Parathyroid adenoma (tissue), 2 donors: ENCODE data around the gene TDRKH.

Experiments
- H2AFZ ChIP-seq: fragments of 300-600 bp; sonication (generic); one replicate; pipeline ENCODE4 v1.7.0; 2017; ENCODE audit warnings: antibody characterized with exemption, mild to moderate bottlenecking
- H3K27ac ChIP-seq: fragments of 300-600 bp; sonication (generic); one replicate; pipeline ENCODE4 v1.7.0; 2017
- H3K27me3 ChIP-seq: fragments of 300-600 bp; sonication (generic); one replicate; pipeline ENCODE4 v1.7.0; 2017; ENCODE audit warnings: low read length; ENCODE audit not compliant: control insufficient read depth, insufficient read depth
- H3K36me3 ChIP-seq: fragments of 300-600 bp; sonication (generic); one replicate; pipeline ENCODE4 v1.7.0; 2017; ENCODE audit warnings: low read length; ENCODE audit not compliant: control insufficient read depth, insufficient read depth
- H3K4me1 ChIP-seq: fragments of 300-600 bp; sonication (generic); one replicate; pipeline ENCODE4 v1.7.0; 2017; ENCODE audit warnings: control low read depth
- H3K4me2 ChIP-seq: fragments of 300-600 bp; sonication (generic); one replicate; pipeline ENCODE4 v1.7.0; 2017; ENCODE audit warnings: low read length
- H3K4me3 ChIP-seq: fragments of 300-600 bp; sonication (generic); one replicate; pipeline ENCODE4 v1.7.0; 2017; ENCODE audit warnings: low read depth, low read length
- H3K79me2 ChIP-seq: fragments of 300-600 bp; sonication (generic); one replicate; pipeline ENCODE4 v1.7.0; 2017; ENCODE audit warnings: control low read depth
- H3K9ac ChIP-seq: fragments of 300-600 bp; sonication (generic); one replicate; pipeline ENCODE4 v1.7.0; 2017; ENCODE audit warnings: mild to moderate bottlenecking
- H3K9me3 ChIP-seq: fragments of 300-600 bp; sonication (generic); one replicate; pipeline ENCODE4 v1.7.0; 2017; ENCODE audit warnings: low read length; ENCODE audit not compliant: control insufficient read depth
- CTCF ChIP-seq: fragments of 300-600 bp; sonication (generic); IDR thresholded peaks from one replicate; pipeline ENCODE4 v1.7.0; 2017; ENCODE audit warnings: antibody characterized with exemption, mild to moderate bottlenecking
- donor health status: primary hyperparathyroidism.

TDRKH gene

DNA sequence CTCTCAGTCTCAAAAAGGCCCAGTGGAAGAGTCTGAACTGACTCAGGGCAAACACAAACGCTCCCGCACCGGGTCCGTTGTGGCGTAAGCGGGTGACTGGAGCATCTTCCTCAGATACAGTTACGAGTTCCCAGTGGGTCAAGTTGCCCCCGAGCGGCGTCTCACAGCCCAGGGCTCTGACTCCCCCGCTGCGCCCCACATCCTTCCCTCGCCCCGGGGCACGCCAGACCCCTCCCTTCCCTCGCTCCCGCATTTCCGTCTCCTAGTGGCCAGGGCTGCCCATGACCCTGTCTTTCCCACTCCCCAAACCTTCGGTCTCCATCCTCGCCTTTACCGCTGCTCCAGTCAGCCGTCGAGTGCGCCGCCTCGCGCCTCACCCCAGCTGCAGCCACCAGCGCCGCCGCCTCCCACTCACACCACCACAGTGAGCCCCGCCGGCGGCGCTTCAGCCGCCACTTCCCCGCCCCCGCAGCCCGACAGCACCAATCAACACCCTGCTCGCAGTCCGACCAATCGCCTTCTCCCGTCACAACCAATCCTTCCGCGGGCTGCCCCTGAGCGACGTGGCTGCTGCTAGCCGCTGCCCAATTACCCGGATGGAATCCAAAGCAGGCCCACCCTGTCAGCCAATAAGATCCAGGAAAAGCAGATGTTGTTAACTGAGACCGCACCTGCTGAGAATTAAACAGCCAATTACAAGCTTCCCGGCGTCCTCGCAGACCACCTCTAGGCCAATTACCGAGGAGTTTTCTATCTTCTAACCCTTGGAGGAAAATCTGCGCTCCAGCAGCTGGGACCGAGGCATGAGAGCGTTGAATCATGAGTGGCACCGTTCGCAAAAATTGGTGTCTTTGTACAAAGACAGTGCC lies at the start of gene TDRKH:
Gene TDRKH, minus strand, starts transcription at position 430 of the 869 bp plus-strand sequence. CDS start 7,478 bp downstream, outside the sequence.
- Histone ChIP-seq H3K4me2 (peak within 1 kb of the TSS; percentile 78), H3K4me3 (peak within 1 kb of the TSS; percentile 85), H3K79me2 (no peaks in the 10 kb centered on the region), H3K9me3 (no peaks in the 10 kb centered on the region), H3K36me3 (no peaks in the 10 kb centered on the region), H2AFZ (peak within 1 kb of the TSS; percentile 59), H3K27me3 (no peaks in the 10 kb centered on the region), H3K27ac (peak within 1 kb of the TSS; percentile 82), H3K9ac (no peak within 1 kb of the TSS), H3K4me1 (peaks cover 2% of the 10 kb centered on the region)
- peak; percentile 27 for TF ChIP-seq CTCF

- no peak for TF ChIP-seq CTCF
- H3K27ac ChIP-seq = no peak within 1 kb of the TSS
- H3K9me3 ChIP-seq = no peaks in the 10 kb centered on the region
- H3K4me3 ChIP-seq = peak within 1 kb of the TSS; percentile 56
- peaks cover 7% of the 10 kb centered on the region for H3K4me1 ChIP-seq
- H3K79me2 ChIP-seq = no peaks in the 10 kb centered on the region
- no peaks in the 10 kb centered on the region for H3K27me3 ChIP-seq
- no peaks in the 10 kb centered on the region for H3K36me3 ChIP-seq
- no peak within 1 kb of the TSS for H3K9ac ChIP-seq
- H2AFZ ChIP-seq = no peak within 1 kb of the TSS
- peak within 1 kb of the TSS; percentile 82 for H3K4me2 ChIP-seq
Measured at GRCh38 chr1:151839457-151840403, 49.4 kb upstream of the TDRKH start, which contains the start of gene C2CD4D. Gene C2CD4D, minus strand, starts transcription at chr1:151839820. Its CDS starts 831 bp downstream, at chr1:151838989.

GRCh38 chr1:151839082-151839412 lies 48.7 kb upstream of the TDRKH start:
- H3K4me2 ChIP-seq = peak overlapping the region; percentile 82
- H3K4me1 ChIP-seq = peaks cover 7% of the 10 kb centered on the region
- H3K9ac ChIP-seq = no peak overlapping the region
- H2AFZ ChIP-seq = no peak overlapping the region
- H3K27me3 ChIP-seq = no peaks in the 10 kb centered on the region
- no peaks in the 10 kb centered on the region for H3K79me2 ChIP-seq
- no peaks in the 10 kb centered on the region for H3K36me3 ChIP-seq
- no peak for TF ChIP-seq CTCF
- no peaks in the 10 kb centered on the region for H3K9me3 ChIP-seq
- H3K27ac ChIP-seq = no peak overlapping the region
- peak overlapping the region; percentile 56 for H3K4me3 ChIP-seq

GRCh38 chr1:151838222-151839081 lies 48.2 kb upstream of the TDRKH start:
- no peak for TF ChIP-seq CTCF
- Histone ChIP-seq H3K4me2 (no peak overlapping the region), H3K9ac (no peak overlapping the region), H2AFZ (no peak overlapping the region), H3K27ac (no peak overlapping the region), H3K4me1 (peaks cover 9% of the 10 kb centered on the region), H3K4me3 (no peak overlapping the region), H3K79me2 (no peaks in the 10 kb centered on the region), H3K36me3 (no peaks in the 10 kb centered on the region), H3K9me3 (no peaks in the 10 kb centered on the region), H3K27me3 (no peaks in the 10 kb centered on the region)
